ENCODE data around the gene PTPRH.

The PTPRH gene

GRCh38 chr19:55246462-55247451, 37.5 kb upstream of the PTPRH start:
- no peak for DNase-seq (ENCODE audit: low spot score)

GRCh38 chr19:55245236-55245904, 36.1 kb upstream of the PTPRH start:
- no peak for DNase-seq (ENCODE audit: low spot score)

- no peak for DNase-seq (ENCODE audit: low spot score)
Measured at GRCh38 chr19:55244004-55244680, 34.8 kb upstream of the PTPRH start.

- DNase-seq (ENCODE audit: low spot score): no peak
Measured at GRCh38 chr19:55242517-55242916, 33.2 kb upstream of the PTPRH start.

- DNase-seq (ENCODE audit: low spot score): no peak
Measured at GRCh38 chr19:55241935-55242464, 32.7 kb upstream of the PTPRH start.

- no peak for DNase-seq (ENCODE audit: low spot score)
Measured at GRCh38 chr19:55241143-55241934, 32.0 kb upstream of the PTPRH start.

- no peak for DNase-seq (ENCODE audit: low spot score)
Measured at GRCh38 chr19:55240713-55241020, 31.4 kb upstream of the PTPRH start.

- no peak for DNase-seq (ENCODE audit: low spot score)
Measured at GRCh38 chr19:55239004-55239403, 29.7 kb upstream of the PTPRH start.

GRCh38 chr19:55238030-55238429, 28.7 kb upstream of the PTPRH start:
- DNase-seq (ENCODE audit: low spot score): no peak

GRCh38 chr19:55232986-55233385, 23.7 kb upstream of the PTPRH start:
- no peak for DNase-seq (ENCODE audit: low spot score)

- no peak for DNase-seq (ENCODE audit: low spot score)
Measured at GRCh38 chr19:55232286-55232602, 22.9 kb upstream of the PTPRH start.

GRCh38 chr19:55231391-55232285, 22.3 kb upstream of the PTPRH start:
- DNase-seq (ENCODE audit: low spot score): no peak

GRCh38 chr19:55230780-55231179, 21.5 kb upstream of the PTPRH start:
- DNase-seq (ENCODE audit: low spot score): no peak

- no peak for DNase-seq (ENCODE audit: low spot score)
Measured at GRCh38 chr19:55230329-55230728, 21.0 kb upstream of the PTPRH start.

GRCh38 chr19:55229789-55230182, 20.5 kb upstream of the PTPRH start:
- DNase-seq (ENCODE audit: low spot score): no peak

GRCh38 chr19:55229145-55229788, 20.0 kb upstream of the PTPRH start:
- no peak for DNase-seq (ENCODE audit: low spot score)

GRCh38 chr19:55228403-55229031, 19.2 kb upstream of the PTPRH start, which contains the start of gene TMEM86B:
TMEM86B (minus strand) TSS chr19:55228763; CDS start chr19:55228741, 22 bp downstream.
- DNase-seq (ENCODE audit: low spot score): no peak

- no peak for DNase-seq (ENCODE audit: low spot score)
Measured at GRCh38 chr19:55228015-55228391, 18.7 kb upstream of the PTPRH start.

GRCh38 chr19:55227241-55228014, 18.1 kb upstream of the PTPRH start:
- no peak for DNase-seq (ENCODE audit: low spot score)
